Measurements from ENCODE around the gene KIAA1586. TPM values are rescaled to one million over a fixed set of nuclear protein-coding genes. Genes with fewer than 3 reads are reported as not detected.
"Not testable (repeated sequence)": the region's sequence is repeated elsewhere in the genome, so short reads cannot be mapped to it uniquely, and the experiment has no call there.

KIAA1586 gene
- total RNA-seq = 10 to 100 TPM; 19.2 to 43.3 (median 26.2) TPM

GRCh38 chr6:57046332-57047256 is at the start of gene KIAA1586:
TSS of gene KIAA1586 (plus strand) at chr6:57046693. CDS start at chr6:57046756, 63 bp downstream.
- peak within 1 kb of the TSS; percentile 42 to 63 (median 51) for H3K4me3 ChIP-seq
- 0 to 2% (median 0%) methylated on average over 1 to 15 of the region's 78 CpGs; no CpG with 5 or more reads in 1 of the 10 experiments for WGBS, 10 experiments
- peak; percentile 96 to 99 (median 97) for ATAC-seq (replicated peaks in 6 of 8)
- peak within 1 kb of the TSS; percentile 82 to 87 for H3K27ac ChIP-seq
- H3K4me1 ChIP-seq (replicated peaks in 1 of 2) = peaks cover 11 to 19% of the 10 kb centered on the region in 2 donors
- in situ Hi-C loops (cut with MboI; ENCODE audit: low pct_unique_long_range_greater_than_20kb in 2 of 9, low sequenced_read_pairs in 9 of 9, unreplicated experiment in 9 of 9) = not testable (repeated sequence)

GRCh38 chr6:56999049-56999448 is 47.4 kb upstream of the KIAA1586 start:
- Histone ChIP-seq H3K27ac (no peak overlapping the region), H3K4me1 (replicated peaks in 1 of 2) (no peaks in the 10 kb centered on the region), H3K4me3 (no peak overlapping the region)
- in situ Hi-C loops (cut with MboI; ENCODE audit: low pct_unique_long_range_greater_than_20kb in 2 of 9, low sequenced_read_pairs in 9 of 9, unreplicated experiment in 9 of 9) = no loop called here
- no peak for ATAC-seq (replicated peaks in 6 of 8)

- H3K27ac ChIP-seq; H3K4me1 ChIP-seq (replicated peaks in 1 of 2); ATAC-seq (replicated peaks in 6 of 8); H3K4me3 ChIP-seq; in situ Hi-C loops (cut with MboI; ENCODE audit: low pct_unique_long_range_greater_than_20kb in 2 of 9, low sequenced_read_pairs in 9 of 9, unreplicated experiment in 9 of 9): not testable (repeated sequence)
- 89 to 100% (median 94%) methylated on average over 1 to 5 of the region's 18 CpGs; no CpG with 5 or more reads in 5 of the 10 experiments for WGBS, 10 experiments
Observed at GRCh38 chr6:56999748-57000147, 46.7 kb upstream of the KIAA1586 start.

- no peaks in the 10 kb centered on the region for H3K4me1 ChIP-seq (replicated peaks in 1 of 2)
- peak in 3 of 8 experiments; percentile 55 to 74 (median 60) for ATAC-seq (replicated peaks in 6 of 8)
- no peak overlapping the region for H3K27ac ChIP-seq
- H3K4me3 ChIP-seq = no peak overlapping the region
- in situ Hi-C loops (cut with MboI; ENCODE audit: low pct_unique_long_range_greater_than_20kb in 2 of 9, low sequenced_read_pairs in 9 of 9, unreplicated experiment in 9 of 9) = no loop called here
Observed at GRCh38 chr6:57002197-57002596, 44.3 kb upstream of the KIAA1586 start.

GRCh38 chr6:57004292-57004691 is 42.2 kb upstream of the KIAA1586 start:
- ATAC-seq (replicated peaks in 6 of 8) = no peak
- Histone ChIP-seq H3K27ac (no peak overlapping the region), H3K4me1 (replicated peaks in 1 of 2) (no peaks in the 10 kb centered on the region), H3K4me3 (no peak overlapping the region)
- in situ Hi-C loops (cut with MboI; ENCODE audit: low pct_unique_long_range_greater_than_20kb in 2 of 9, low sequenced_read_pairs in 9 of 9, unreplicated experiment in 9 of 9) = no loop called here
- WGBS, 10 experiments = 80 to 100% (median 97%) methylated on average over 1 to 10 of the region's 14 CpGs; no CpG with 5 or more reads in 2 of the 10 experiments

GRCh38 chr6:57006101-57006500 is 40.4 kb upstream of the KIAA1586 start:
- WGBS, 10 experiments = 0 to 85% (median 67%) methylated on average over 1 to 3 of the region's 3 CpGs; no CpG with 5 or more reads in 3 of the 10 experiments
- in situ Hi-C loops (cut with MboI; ENCODE audit: low pct_unique_long_range_greater_than_20kb in 2 of 9, low sequenced_read_pairs in 9 of 9, unreplicated experiment in 9 of 9) = no loop called here

GRCh38 chr6:57008069-57008468 is 38.4 kb upstream of the KIAA1586 start:
- H3K4me3 ChIP-seq; in situ Hi-C loops (cut with MboI; ENCODE audit: low pct_unique_long_range_greater_than_20kb in 2 of 9, low sequenced_read_pairs in 9 of 9, unreplicated experiment in 9 of 9); ATAC-seq (replicated peaks in 6 of 8); H3K4me1 ChIP-seq (replicated peaks in 1 of 2); H3K27ac ChIP-seq: not testable (repeated sequence)
- 80 to 100% (median 100%) methylated on average over 1 to 2 of the region's 2 CpGs; no CpG with 5 or more reads in 4 of the 10 experiments for WGBS, 10 experiments

More at GRCh38 chr6:57006101-57006500, 40.4 kb upstream of the KIAA1586 start:
- no peaks in the 10 kb centered on the region for H3K4me1 ChIP-seq (replicated peaks in 1 of 2)
- H3K27ac ChIP-seq = no peak overlapping the region
- H3K4me3 ChIP-seq = no peak overlapping the region
- no peak for ATAC-seq (replicated peaks in 6 of 8)

GRCh38 chr6:57013521-57013926 is 33.0 kb upstream of the KIAA1586 start:
- Histone ChIP-seq H3K27ac (no peak overlapping the region), H3K4me1 (replicated peaks in 1 of 2) (no peaks in the 10 kb centered on the region), H3K4me3 (no peak overlapping the region)
- in situ Hi-C loops (cut with MboI; ENCODE audit: low pct_unique_long_range_greater_than_20kb in 2 of 9, low sequenced_read_pairs in 9 of 9, unreplicated experiment in 9 of 9) = no loop called here
- ATAC-seq (replicated peaks in 6 of 8) = peak in 3 of 8 experiments; percentile 92 to 96 (median 93)
- 0 to 100% (median 39%) methylated on average over 1 to 4 of the region's 4 CpGs; no CpG with 5 or more reads in 2 of the 10 experiments for WGBS, 10 experiments

- ATAC-seq (replicated peaks in 6 of 8) = no peak
- Histone ChIP-seq H3K4me3 (no peak overlapping the region), H3K27ac (no peak overlapping the region), H3K4me1 (replicated peaks in 1 of 2) (no peaks in the 10 kb centered on the region)
- in situ Hi-C loops (cut with MboI; ENCODE audit: low pct_unique_long_range_greater_than_20kb in 2 of 9, low sequenced_read_pairs in 9 of 9, unreplicated experiment in 9 of 9) = no loop called here
- 71 to 96% (median 88%) methylated on average over 2 to 3 of the region's 3 CpGs for WGBS, 10 experiments
Observed at GRCh38 chr6:57017069-57017468, 29.4 kb upstream of the KIAA1586 start.

- in situ Hi-C loops (cut with MboI; ENCODE audit: low pct_unique_long_range_greater_than_20kb in 2 of 9, low sequenced_read_pairs in 9 of 9, unreplicated experiment in 9 of 9) = no loop called here
- Histone ChIP-seq H3K27ac (no peak overlapping the region), H3K4me1 (replicated peaks in 1 of 2) (no peaks in the 10 kb centered on the region), H3K4me3 (no peak overlapping the region)
- no peak for ATAC-seq (replicated peaks in 6 of 8)
- WGBS, 10 experiments = 67 to 100% (median 88%) methylated on average over 1 of the region's 1 CpG; no CpG with 5 or more reads in 3 of the 10 experiments
Observed at GRCh38 chr6:57017841-57018240, 28.7 kb upstream of the KIAA1586 start.

GRCh38 chr6:57019434-57019833 is 27.1 kb upstream of the KIAA1586 start:
- Histone ChIP-seq H3K4me1 (replicated peaks in 1 of 2) (no peaks in the 10 kb centered on the region), H3K4me3 (no peak overlapping the region), H3K27ac (no peak overlapping the region)
- in situ Hi-C loops (cut with MboI; ENCODE audit: low pct_unique_long_range_greater_than_20kb in 2 of 9, low sequenced_read_pairs in 9 of 9, unreplicated experiment in 9 of 9) = no loop called here
- 78 to 100% (median 90%) methylated on average over 1 to 4 of the region's 4 CpGs; no CpG with 5 or more reads in 1 of the 10 experiments for WGBS, 10 experiments
- no peak for ATAC-seq (replicated peaks in 6 of 8)

- WGBS, 10 experiments = 0 to 40% (median 0%) methylated on average over 1 of the region's 1 CpG; no CpG with 5 or more reads in 3 of the 10 experiments
- peak in 4 of 8 experiments; percentile 38 to 99 (median 98) for ATAC-seq (replicated peaks in 6 of 8)
- in situ Hi-C loops (cut with MboI; ENCODE audit: low pct_unique_long_range_greater_than_20kb in 2 of 9, low sequenced_read_pairs in 9 of 9, unreplicated experiment in 9 of 9) = no loop called here
- Histone ChIP-seq H3K4me3 (no peak overlapping the region), H3K27ac (no peak overlapping the region), H3K4me1 (replicated peaks in 1 of 2) (no peaks in the 10 kb centered on the region)
Observed at GRCh38 chr6:57021086-57021720, 25.3 kb upstream of the KIAA1586 start.

- no peak overlapping the region for H3K27ac ChIP-seq
- peaks cover 0 to 5% of the 10 kb centered on the region in 2 donors for H3K4me1 ChIP-seq (replicated peaks in 1 of 2)
- H3K4me3 ChIP-seq = no peak overlapping the region
- no peak for ATAC-seq (replicated peaks in 6 of 8)
- WGBS, 10 experiments = 43 to 85% (median 65%) methylated on average over 2 of the region's 2 CpGs; no CpG with 5 or more reads in 1 of the 10 experiments
- in situ Hi-C loops (cut with MboI; ENCODE audit: low pct_unique_long_range_greater_than_20kb in 2 of 9, low sequenced_read_pairs in 9 of 9, unreplicated experiment in 9 of 9) = no loop called here
Observed at GRCh38 chr6:57024321-57024720, 22.2 kb upstream of the KIAA1586 start.

All from motor neuron (in vitro differentiated cells).